Islet precursor cell (in vitro differentiated cells): ENCODE data around the gene BLVRB.
"Not testable (repeated sequence)": the region's sequence is repeated elsewhere in the genome, so short reads cannot be mapped to it uniquely, and the experiment has no call there.

Source experiments
- DNase-seq: peaks from one replicate; pipeline ENCODE4 v3.0.0-alpha.2; 2018

Gene BLVRB

DNA sequence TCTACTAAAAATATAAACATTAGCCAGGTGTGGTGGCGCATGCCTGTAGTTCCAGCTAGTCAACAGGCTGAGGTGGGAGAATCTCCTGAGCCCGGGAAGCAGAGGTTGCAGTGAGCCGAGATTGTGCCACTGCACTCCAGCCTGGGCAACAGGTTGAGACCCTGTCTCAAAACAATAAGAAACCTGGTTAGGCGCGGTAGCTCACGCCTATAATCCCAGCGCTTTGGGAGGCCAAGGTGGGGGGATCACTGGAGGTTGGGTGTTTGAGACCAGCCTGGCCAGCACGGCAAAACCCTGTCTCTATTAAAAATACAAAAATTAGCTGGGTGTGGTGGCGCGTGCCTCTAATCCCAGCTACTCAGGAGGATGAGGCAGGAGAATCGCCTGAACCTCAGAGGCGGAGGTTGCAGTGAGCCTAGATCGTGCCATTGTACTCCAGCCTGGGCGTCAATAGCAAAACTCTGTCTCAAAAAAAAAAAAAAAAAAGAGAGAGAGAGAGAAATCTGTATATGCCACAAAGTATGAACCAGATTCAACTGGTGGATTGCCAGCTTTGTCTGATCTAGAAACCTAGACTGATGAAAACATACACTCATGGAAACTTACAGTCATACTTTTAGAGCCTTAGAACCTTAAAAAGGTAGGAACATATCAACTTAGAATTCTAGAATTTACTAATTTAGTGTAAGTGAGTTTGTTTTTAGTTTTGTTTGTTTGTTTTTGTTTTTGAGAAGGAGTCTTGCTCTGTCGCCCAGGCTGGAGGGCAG, 10.5 kb upstream of the BLVRB start:
- DNase-seq, result not testable (repeated sequence)

DNA sequence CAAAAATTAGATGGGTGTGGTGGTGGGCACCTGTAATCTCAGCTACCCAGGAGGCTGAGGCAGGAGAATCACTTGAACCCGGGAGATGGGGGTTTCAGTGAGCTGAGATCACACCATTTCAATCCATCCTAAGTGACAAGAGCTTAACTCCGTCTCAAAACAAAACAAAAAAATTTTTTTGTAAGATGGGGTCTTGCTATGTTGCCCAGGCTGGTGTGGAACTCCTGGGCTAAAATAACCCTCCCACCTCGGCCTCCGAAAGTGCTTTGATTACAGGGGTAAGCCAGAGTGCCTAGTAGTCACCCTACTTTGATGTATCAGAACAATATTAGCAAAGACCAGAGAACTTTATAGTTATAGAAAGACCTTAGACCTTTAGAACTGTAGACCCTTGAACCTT, 9.2 kb upstream of the BLVRB start:
- DNase-seq, result no peak

DNA sequence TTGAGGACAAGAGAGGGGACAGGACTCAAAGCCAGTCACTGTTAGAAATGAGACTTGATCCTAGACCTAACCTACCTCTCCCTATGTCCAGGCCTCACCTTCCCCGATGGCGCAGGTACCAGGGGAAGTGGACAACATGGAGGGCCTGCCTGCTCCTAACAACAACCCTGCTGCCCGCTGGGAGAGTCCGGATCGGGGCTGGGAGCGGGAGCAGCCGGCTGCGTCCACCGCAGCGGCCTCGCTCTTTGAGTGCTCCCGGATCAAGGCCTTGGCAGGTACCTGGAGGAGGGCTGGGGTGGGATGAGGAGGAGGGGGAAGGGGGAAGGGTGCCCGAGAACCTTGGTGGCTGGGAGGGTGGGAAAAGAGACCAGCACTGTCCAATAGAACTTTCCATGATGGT, 7.0 kb upstream of the BLVRB start:
- DNase-seq, result no peak

DNA sequence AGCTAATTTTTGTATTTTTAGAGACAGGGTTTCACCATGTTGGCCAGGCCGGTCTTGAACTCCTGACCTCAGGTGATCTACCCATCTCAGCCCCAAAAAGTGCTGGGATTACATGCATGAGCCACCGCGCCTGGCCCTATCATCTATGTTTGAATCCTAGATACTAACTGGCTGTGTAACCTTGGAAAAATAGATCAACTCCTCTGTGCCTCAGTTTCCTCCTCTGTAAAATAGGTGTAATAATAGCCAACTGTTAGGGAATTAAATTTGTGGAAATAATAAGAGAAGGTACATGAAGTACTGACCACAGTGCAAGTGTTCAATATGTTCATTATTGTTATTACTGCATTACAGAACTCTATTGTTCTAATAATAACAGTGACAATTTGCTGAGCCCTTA, 5.6 kb upstream of the BLVRB start:
- DNase-seq, result no peak

DNA sequence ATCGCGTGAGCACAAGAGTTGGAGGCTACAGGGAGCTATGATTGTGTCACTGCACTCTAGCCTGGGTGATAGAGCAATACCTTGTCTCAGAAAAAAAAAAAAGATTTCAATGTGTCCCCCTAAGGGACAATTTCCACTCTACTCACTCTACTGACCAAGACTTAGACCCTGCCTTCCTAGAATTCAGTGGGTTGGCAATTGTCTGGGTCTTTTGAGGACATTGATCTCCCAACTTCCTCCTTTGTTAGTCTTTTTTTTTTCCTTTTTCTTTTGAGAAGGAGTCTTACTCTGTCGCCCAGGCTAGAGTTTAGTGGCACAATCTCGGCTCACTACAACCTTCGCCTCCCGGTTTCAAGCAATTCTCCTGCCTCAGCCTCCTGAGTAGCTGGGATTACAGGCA, 3.5 kb upstream of the BLVRB start:
- DNase-seq, result no peak

DNA sequence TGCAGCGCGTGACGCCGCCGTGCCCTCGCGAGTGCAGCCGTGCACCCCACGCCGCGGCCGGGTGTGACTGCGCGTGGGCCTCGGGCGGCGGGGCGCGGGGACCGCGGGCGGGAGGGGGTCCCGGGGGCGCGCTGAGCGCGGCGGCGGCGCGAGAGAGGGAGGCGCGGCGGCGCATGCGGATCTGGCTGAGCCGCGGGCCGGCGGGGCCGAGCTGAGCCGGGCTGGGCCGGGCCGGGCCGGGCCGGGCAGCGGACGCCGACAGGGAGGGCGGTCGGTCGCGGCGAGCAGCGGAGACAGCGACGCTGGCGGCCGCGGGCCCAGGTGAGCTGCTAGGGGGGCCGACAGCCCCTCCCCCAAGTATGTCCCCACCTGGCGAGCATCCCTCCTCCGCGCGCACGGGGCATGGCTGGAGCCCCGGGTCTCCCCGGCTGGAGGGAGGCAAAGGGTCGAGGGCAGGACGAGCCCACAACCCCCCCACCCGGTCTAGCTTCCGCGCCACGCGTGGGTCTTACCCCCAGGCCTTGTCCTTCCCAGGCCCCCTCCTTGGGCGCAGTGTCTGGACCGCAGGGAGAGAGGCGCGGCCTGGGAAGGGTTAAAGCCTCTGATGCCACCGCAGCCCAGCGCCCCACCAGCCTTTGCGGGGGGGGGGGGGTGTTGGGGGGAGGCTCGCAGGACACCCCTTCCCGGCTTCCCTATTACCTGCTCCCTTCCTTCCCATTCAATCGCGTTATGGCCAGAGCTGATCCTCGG, 1.6 kb upstream of the BLVRB start, which contains the start of gene SPTBN4:
SPTBN4 (plus strand) TSS at position 17 of the 750 bp plus-strand sequence. CDS start 5,621 bp downstream, outside the sequence.
- DNase-seq, result no peak

DNA sequence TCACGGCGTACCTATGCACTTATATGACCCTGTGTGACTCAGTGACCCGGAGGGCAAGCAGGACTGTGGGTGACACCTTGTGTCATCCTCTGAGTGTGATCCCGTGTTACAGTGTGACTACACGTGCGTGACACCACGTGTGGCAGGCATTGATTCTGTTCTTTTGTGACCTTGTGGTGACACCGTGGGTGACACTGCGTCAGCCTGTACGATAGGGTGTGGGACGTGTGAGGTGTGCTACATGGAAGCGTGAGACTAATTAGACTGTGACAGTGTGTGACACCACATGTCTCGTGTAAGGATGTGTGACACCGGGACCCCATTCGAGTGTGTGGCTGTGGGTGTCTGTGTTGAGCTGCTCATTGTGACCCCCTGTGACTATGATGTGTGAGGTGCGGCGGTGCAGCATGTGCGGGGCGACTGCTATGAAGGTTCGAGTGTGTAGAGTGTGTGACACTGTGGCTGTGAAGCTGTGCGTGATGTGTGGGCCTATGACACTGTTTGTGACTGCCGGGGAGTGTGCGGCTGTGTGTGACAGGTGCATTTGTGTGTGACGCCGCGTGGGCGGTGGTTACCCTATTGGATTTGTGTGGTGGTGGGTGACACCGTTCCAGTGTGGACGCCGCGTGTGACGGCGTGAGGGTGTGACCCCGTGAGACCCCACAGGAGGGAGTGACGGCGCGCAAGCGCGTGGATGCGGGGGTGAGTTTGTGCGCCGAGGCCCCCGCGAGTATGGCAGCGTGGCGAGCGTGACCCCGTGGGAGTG, 857 bp upstream of the BLVRB start:
- DNase-seq, result no peak

DNA sequence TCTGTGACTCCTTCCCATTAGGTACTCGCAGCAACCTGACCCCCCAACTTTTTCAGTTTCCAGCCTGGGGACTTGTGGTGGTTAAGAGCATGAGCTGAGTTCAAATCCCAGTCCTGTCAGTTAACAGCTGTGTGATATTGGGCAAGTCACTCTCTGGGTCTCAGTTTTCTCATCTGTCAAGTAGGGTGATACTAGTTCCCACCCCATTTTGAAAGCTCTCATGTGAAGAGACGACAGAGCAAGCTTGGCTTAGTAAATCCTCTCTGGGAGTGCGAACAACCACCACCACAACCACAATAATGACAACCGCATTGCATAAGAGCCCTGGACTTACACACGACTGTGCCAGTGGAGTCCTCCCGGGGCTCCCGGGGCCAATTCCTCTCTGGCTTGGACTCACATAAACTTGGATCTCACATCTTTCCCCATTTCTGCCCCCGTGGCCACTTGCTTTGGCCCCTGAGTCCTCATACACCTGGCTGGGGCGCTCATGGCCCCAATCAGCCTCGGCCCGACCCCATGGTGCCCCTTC, 454 bp downstream of the BLVRB start:
- no peak for DNase-seq

DNA sequence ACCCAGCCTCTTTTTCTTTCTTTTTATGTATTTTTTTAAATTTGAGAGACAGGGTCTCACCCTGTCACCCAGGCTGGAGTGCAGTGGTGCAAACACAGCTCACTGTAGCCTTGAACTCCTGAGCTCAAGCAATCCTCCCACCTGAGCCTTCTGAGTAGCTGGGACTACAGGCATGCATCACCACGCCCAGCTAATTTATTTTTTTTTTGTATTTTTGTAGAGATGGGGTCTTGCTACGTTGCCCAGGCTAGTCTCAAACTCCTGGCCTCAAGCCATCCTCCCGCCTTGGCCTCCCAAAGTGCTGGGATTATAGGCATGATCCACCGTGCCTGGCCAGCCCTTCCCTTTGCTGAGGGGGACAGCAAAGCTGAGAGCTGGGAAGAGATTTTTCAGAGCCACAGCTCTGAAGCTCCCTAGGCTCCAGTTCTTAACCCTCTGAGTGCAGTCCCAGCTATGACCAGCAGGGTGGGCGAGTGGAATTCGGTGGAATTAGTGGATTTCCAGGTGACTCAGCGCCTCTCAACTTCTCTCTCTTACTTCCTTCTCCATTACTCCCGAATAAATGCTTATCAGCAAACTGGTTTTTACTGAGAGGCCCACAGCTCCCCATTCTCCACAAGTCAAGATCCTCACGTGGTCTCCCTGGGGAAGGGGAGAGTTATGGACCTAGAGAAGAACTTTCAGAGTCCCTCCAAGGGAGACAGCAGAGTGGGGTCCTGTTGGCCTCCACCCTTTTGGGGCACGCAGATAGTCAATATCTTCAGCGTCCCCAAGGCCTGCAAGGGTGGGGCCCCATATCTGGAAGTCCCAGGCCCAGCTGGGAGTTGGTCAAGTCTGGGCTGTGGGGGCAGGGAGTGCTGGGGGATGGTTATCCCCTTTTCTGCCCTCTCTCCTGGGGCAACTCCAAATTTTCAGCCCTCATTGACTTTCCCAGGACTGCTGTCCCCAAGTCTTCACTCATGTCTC, 1.2 kb downstream of the BLVRB start:
- DNase-seq, result peak; percentile 93

DNA sequence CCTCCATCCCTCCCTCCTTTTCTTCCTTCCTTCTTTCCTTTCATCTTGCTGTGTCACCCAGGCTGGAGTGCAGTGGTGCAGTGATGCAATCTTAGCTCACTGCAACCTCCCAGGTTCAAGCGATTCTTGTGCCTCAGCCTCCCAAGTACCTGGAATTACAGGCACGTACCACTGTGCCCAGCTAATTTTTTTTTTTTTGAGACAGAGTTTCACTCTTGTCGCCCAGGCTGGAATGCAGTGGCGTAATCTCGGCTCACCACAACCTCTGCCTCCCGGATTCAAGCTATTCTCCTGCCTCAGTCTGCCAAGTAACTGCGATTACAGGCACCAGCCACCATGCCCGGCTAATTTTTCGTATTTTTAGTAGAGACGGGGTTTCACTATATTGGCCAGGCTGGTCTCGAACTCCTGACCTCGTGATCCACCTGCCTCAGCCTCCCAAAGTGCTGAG, 1.9 kb downstream of the BLVRB start:
- DNase-seq, result not testable (repeated sequence)

DNA sequence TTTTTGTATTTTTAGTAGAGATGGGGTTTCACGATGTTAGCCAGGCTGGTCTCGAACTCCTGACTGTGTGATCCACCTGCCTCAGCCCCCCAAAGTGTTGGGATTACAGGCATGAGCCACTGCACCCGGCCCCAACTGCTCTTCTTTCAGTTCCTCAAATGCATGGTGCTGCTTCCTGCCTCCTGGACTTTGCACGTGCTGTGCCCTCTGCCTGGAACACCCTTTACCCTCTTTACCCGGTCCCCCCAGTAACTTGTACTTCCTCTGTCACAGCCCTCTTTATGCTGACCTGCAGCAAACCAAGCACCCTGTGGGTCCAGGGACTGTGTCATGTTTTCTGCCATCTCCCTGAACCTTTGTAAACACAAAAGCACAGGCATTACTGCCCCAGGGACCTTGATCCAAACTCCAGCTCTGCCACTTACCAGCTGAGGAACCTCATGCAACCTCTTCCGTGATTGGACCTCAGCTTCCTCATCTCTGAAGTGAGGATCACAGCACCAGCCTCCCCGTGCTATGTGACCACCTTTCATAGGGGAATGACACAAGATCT, 3.8 kb downstream of the BLVRB start:
- no peak for DNase-seq

DNA sequence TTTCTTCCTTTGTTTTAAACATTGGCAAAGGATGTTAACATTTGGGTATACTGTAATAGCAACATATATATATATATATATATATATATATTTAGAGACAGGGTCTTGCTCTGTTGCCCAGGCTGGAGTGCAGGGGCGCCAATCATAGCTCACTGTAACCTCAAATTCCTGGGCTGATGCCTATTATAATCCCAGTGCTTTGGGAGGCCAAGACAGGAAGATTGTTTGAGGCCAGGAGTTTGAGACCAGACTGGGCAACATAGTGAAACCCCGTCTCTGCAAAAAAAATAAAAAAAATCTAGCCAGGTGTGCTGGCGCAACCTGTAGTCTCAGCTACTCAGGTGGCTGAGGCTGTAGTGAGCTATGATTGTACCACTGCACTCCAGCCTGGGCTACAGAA, 5.4 kb downstream of the BLVRB start:
- DNase-seq, result no peak

DNA sequence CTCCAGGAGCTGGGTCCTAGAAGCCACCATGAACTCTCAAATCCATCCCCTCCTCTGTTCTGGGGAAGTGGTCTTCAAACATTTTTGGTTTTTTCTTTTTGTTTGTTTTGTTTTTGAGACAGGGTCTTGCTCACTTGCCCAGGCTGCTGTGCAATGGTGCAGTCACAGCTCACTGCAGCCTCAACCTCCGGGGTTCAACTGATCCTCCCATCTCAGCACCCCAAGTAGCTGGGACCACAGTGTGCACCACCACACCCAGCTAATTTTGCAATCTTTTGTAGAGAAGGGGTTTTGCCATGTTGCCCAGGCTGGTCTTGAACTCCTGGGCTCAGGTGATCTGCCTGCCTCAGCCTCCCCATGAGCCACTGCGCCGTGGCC, 7.0 kb downstream of the BLVRB start:
- DNase-seq, result no peak

DNA sequence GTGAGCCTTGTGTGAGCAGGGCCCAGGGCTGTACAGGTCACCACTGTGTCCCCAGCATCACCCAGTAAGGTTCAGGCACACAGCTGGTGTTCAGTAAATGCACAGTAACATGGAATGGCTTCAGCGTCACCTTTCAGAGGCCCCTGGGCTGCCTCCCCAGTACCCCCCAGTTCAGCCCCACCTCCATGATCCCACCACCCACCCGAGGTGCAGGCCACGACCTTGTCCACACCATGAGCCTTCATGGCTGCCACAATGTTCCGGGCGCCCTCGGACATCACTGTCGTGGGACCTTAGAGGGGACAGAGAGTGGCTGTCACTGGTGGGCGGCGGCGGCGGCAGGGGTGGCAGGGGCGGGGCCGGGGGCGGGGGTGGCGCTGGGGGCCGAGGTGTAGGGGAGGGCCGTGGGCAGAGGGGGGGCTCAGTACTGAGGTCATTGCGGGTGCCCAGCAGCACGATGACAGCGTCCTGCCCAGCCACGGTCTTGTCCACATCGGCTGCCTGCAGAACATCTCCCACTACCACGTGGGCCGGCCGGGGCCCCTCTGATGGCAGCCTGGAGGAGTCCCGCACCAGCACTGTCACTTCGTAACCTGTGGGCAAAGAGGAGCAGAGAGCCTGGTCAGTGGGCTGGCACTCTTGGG, 7.5 kb downstream of the BLVRB start:
- DNase-seq, result no peak

DNA sequence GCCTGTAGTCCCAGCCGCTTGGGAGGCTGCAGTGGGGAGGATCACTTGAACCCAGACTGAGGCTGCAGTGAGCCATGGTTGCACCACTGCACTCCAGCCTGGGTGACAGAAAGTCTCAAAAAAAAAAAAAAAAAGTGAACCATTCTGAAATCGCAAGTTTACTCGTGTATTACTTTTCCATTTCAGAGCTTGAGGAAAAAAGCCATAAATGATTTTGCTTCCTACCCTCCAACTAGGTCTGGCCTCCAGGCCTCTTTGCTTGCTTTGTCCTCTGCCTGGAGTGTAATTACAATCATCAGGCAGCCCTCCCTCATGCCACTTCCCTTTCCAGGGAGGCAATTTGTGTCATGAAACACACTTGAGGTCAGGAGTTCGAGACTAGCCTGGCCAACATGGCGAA, 8.5 kb downstream of the BLVRB start:
- no peak for DNase-seq

DNA sequence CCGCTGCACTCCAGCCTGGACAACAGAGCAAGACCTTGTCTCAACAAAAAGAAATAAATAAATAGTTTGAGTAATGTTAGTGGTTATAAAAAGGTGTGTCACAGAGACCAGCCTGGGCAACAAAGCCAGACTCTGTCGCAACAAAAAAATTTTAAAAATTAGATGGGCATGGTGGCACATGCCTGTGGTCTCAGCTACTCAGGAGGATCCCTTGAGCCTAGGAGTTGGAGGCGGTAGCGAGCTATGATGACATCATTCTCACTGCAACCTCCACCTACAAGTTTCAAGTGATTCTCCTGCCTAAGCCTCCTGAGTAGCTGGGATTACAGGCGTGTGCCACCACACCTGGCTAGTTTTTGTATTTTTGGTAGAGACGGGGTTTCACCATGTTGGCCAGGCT, 11.6 kb downstream of the BLVRB start:
- DNase-seq, result not testable (repeated sequence)

DNA sequence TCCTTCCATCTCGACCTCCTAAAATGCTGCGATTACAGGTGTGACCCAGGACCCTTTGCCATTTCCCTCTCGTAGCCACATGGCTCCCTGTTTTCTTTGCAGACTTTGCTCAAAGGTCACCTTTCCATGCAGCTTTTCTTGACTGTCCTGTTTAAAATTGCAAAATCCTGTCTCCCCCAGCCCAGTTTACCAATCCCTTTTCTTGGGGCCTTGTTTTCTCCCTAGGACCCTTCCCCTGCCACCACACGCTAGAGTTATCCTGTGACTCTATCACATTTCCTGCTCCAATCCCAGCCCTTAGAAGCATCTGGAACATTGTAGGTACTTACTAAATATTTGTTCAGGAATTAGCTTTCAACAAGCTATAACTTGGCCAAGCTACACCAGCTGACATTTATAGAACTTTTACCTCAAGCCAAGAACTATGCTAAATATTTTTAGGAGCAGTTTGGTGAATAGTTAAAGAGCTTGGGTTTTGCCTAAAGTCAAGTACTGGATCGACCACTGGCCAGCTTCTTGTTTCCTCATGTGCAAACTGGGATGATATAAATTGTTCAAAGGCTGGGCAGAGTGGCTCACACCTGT, 12.3 kb downstream of the BLVRB start:
- DNase-seq, result no peak

DNA sequence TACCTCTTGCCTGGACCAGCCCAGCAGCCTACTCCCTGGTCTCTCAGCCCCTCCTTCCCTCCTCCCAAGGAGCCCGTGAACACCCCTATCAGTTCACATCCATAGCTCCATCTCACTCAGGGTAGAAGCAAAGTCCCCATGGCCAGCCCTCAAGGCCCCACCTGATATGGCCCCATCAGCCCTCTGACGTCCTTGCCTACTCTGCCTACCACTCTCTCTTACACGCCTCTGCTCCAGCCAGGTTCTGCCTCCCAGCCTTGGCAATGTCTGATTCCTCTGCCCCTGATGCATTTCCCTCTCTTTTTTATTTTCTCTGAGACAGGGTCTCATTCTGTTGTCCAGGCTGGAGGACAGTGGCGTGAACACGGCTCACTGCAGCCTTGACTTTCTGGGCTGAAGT, 13.5 kb downstream of the BLVRB start:
- DNase-seq, result no peak

DNA sequence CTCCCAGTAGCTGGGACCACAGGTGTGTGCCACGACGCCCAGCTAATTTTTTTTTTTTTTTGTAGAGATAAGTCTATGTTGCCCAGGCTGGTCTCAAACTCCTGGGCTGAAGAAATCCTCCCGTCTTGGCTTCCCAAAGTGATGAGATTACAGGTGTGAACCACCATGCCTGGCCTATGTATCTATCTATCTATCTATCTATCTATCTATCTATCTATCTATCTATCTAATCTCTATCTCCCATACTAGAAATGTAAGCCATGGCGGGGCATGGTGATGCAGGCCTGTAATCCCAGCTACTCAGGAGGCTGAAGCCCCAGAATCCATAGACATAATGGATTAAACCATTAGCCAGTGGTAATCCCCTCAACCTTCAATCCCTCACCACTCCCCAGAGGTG, 14.9 kb downstream of the BLVRB start:
- no peak for DNase-seq

DNA sequence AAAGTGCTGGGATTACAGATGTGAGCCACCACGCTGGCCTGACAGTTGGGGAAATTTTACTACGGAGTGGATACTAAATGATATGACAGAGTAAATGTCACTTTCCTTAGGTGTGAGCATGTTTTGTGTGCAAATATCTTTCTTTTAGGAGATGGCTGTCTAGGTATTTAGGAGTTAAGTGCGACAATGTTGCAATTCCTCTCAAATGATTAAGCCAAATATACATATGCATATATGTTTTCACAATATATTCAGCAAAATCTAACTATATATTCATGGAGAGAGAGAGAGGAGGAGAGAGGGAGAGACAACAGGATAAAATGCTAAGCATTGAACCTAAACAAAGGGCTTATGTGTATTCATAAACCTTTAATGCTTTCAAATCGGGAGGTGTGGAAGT, 16.0 kb downstream of the BLVRB start:
- no peak for DNase-seq

DNA sequence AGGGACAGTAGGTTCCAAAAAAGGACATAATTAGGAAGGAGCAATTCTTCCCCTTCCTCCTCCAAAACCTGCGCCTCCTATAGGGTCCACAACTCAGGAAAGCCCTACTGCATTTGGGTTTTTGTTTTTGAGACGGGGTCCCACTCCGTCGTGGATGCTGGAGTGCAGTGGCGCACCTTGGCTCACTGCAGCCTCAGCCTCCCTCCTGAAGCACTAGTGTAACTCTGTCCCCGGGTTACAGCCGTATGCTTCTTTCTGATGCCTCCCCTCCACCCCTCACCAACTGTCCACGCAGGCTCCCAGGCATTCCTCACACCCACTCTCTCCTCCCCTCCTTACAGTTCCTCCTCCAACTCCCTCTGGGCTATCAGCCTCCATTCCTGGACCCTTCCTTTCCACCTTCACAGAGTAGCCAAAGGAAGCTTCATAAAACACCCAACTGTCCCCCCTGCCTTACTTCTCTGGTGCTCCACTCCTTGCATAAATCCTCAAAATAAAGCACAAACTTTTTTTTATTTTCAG, 19.2 kb downstream of the BLVRB start:
- DNase-seq, result no peak
